ENCODE results near the gene FBXO27. TPM values are rescaled to one million over a fixed set of nuclear protein-coding genes. Genes with fewer than 3 reads are reported as not detected.
A peak's percentile ranks its signal among the peaks of the same experiment; 100 is the strongest.

Gene FBXO27
- polyA plus RNA-seq, 2 of the 4 experiments (the other 2 are of a cell fraction): 15.2 to 17.5 TPM

DNA sequence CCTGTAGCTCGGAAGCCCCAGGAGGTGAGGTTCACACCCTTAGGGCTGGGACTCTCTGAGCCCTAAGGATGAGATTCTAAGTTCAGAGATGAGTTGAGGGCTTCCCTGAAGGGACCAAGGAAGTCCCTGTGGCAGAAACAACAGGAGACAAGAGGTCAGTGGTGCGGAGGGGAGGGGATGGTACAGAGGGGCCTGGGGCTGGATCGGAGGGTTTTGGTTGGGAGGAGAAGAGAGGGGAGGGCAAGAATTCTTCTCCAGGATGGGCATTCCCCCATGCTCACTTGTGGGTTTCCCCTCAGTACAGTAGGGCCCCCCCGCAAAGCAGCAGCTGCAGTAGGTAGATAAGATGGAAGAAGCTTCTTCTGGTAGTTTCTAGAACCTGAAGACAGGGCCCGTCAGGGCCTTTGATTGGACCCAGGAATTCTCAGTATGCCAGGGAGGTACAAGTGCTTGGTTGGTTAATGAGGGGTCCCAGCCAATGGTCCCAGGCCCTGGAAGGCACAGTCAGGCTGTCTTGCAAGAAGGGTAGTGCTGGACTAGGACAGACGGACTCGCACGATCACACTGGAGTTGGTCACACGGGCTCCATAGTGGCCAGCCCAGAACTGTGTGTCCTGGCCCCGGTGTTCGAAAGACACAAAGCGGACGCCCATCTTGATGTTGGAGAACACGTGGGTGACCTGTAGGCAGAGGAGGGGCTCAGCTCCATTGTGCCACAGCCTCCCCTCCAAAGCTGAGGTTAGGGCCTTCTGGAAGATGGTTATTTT is 7.3 kb downstream of the FBXO27 start:
- Histone ChIP-seq H3K4me2 (no peak overlapping the region), H3K27ac (no peak overlapping the region), H3K4me1 (peaks cover under 1% of the 10 kb centered on the region; the same call in 1 of the 3 replicates), H3K9me3 (peaks cover 3% of the 10 kb centered on the region; the same call in 2 of the 3 replicates), H3K4me3 (no peak overlapping the region)
- 87% methylated on average over 14 of the region's 14 CpGs for WGBS (ENCODE audit: missing lambda C conversion rate)
- ATAC-seq: peak; percentile 17 to 43; a peak in 1 of 6 replicates
- CTCF ChIA-PET: interaction anchor here (1.1 to 5.8 kb wide), 6 partner anchors 8 to 63 kb away, joined by 3 to 30 read pairs (median 9); partner anchors contain the start of gene FBXO17
- FAIRE-seq: no peak
- POLR2A ChIA-PET: no interaction called here
- DNase-seq (ENCODE audit: low read depth in 1 of 2, low spot score in 1 of 2): no peak
- TF ChIP-seq RAD21 (conservative IDR thresholded peaks at IDR 0.05 in 1 of 2, IDR thresholded peaks at IDR 0.05 in 1 of 2) (no peak), TFCP2L1 (CRISPR knock-in tag; IDR thresholded peaks at IDR 0.05) (no peak), HOXB5 (CRISPR knock-in tag; IDR thresholded peaks at IDR 0.05) (no peak), HEYL (CRISPR knock-in tag; IDR thresholded peaks at IDR 0.05) (no peak), ESRRA (IDR thresholded peaks at IDR 0.05; ENCODE audit: borderline replicate concordance, low read length) (no peak), FOXS1 (CRISPR knock-in tag; IDR thresholded peaks at IDR 0.05) (no peak)

DNA sequence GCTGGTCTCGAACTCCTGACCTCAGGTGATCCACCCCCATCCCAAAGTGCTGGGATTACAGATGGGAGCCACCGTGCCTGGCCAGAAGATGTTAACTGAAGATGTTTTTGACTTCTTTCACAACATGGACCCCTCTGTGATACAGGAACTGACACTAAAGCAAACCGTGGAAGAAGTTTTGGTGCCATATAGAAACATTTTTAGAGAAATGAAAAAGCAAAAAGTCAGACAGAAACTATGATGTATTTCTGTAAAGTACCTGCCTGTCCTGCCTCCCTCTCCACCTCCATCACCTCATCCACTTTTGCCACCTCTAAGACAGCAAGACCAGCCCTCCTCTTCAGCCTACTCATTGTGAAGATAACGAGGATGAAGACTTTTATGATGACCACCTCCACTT is 11.3 kb downstream of the FBXO27 start:
- no peak overlapping the region for H3K27ac ChIP-seq
- no peak overlapping the region for H3K4me3 ChIP-seq
- DNase-seq (ENCODE audit: low read depth in 1 of 2, low spot score in 1 of 2) (no peak), ATAC-seq (no peak), FAIRE-seq (no peak)
- TF ChIP-seq CBX8 (IDR thresholded peaks at IDR 0.05): no peak
- no peak for TF ChIP-seq MAZ (IDR thresholded peaks at IDR 0.05; ENCODE audit: borderline replicate concordance, low read depth, low read length)
- TF ChIP-seq JUN (IDR thresholded peaks at IDR 0.05): no peak
- no peak for TF ChIP-seq FOXS1 (CRISPR knock-in tag; IDR thresholded peaks at IDR 0.05)
- TF ChIP-seq, protein P1, sequence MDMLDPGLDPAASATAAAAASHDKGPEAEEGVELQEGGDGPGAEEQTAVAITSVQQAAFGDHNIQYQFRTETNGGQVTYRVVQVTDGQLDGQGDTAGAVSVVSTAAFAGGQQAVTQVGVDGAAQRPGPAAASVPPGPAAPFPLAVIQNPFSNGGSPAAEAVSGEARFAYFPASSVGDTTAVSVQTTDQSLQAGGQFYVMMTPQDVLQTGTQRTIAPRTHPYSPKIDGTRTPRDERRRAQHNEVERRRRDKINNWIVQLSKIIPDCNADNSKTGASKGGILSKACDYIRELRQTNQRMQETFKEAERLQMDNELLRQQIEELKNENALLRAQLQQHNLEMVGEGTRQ (IDR thresholded peaks at IDR 0.05): no peak
- TF ChIP-seq SREBF2 (IDR thresholded peaks at IDR 0.05): no peak
- no peak for TF ChIP-seq ZFP36 (IDR thresholded peaks at IDR 0.05; ENCODE audit: borderline replicate concordance, partially characterized antibody)
- TF ChIP-seq ZNF302 (CRISPR knock-in tag; IDR thresholded peaks at IDR 0.05): no peak
- TF ChIP-seq CHD4 (IDR thresholded peaks at IDR 0.05; ENCODE audit: borderline replicate concordance): no peak
- no peak for TF ChIP-seq NR3C1 (IDR thresholded peaks at IDR 0.05)
- TF ChIP-seq GATA3 (IDR thresholded peaks at IDR 0.05; ENCODE audit: borderline replicate concordance): no peak
- TF ChIP-seq HEYL (CRISPR knock-in tag; IDR thresholded peaks at IDR 0.05): no peak
- TF ChIP-seq NFE2L2 (conservative IDR thresholded peaks at IDR 0.05; ENCODE audit: low read length): no peak
- no peak for TF ChIP-seq HOXB13 (CRISPR knock-in tag; IDR thresholded peaks at IDR 0.05; ENCODE audit: low read depth)
- TF ChIP-seq, protein P2, sequence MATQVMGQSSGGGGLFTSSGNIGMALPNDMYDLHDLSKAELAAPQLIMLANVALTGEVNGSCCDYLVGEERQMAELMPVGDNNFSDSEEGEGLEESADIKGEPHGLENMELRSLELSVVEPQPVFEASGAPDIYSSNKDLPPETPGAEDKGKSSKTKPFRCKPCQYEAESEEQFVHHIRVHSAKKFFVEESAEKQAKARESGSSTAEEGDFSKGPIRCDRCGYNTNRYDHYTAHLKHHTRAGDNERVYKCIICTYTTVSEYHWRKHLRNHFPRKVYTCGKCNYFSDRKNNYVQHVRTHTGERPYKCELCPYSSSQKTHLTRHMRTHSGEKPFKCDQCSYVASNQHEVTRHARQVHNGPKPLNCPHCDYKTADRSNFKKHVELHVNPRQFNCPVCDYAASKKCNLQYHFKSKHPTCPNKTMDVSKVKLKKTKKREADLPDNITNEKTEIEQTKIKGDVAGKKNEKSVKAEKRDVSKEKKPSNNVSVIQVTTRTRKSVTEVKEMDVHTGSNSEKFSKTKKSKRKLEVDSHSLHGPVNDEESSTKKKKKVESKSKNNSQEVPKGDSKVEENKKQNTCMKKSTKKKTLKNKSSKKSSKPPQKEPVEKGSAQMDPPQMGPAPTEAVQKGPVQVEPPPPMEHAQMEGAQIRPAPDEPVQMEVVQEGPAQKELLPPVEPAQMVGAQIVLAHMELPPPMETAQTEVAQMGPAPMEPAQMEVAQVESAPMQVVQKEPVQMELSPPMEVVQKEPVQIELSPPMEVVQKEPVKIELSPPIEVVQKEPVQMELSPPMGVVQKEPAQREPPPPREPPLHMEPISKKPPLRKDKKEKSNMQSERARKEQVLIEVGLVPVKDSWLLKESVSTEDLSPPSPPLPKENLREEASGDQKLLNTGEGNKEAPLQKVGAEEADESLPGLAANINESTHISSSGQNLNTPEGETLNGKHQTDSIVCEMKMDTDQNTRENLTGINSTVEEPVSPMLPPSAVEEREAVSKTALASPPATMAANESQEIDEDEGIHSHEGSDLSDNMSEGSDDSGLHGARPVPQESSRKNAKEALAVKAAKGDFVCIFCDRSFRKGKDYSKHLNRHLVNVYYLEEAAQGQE (IDR thresholded peaks at IDR 0.05): no peak
- ChIA-PET POLR2A (no interaction called here), CTCF (interaction anchor here (0.6 to 4.7 kb wide), 9 partner anchors 10 to 59 kb away, joined by 3 to 18 read pairs (median 3); no protein-coding TSS in a partner anchor)
- H3K4me1 ChIP-seq: no peaks in the 10 kb centered on the region
- WGBS (ENCODE audit: missing lambda C conversion rate): 62% methylated on average over 4 of the region's 4 CpGs
- H3K9me3 ChIP-seq: peaks cover 9% of the 10 kb centered on the region; the same call in 2 of the 3 replicates
- no peak overlapping the region for H3K4me2 ChIP-seq
